Loucy (cell line): ENCODE data around the gene PWP2.
"Not testable (repeated sequence)": the region's sequence is repeated elsewhere in the genome, so short reads cannot be mapped to it uniquely, and the experiment has no call there.

ENCODE experiments used
- H2AFZ ChIP-seq: fragments of 200-600 bp; sonication (generic); 2 replicates; pipeline ENCODE4 v1.6.0; 2016; ENCODE audit warnings: antibody characterized with exemption, mild to moderate bottlenecking, low read length, moderate library complexity
- H3F3A ChIP-seq: fragments of 200-600 bp; 2 replicates; pipeline ENCODE4 v1.6.0; 2016; ENCODE audit warnings: antibody characterized with exemption, low read depth, mild to moderate bottlenecking
- H3K27me3 ChIP-seq: fragments of 200-600 bp; sonication (generic); 2 replicates; pipeline ENCODE4 v1.6.1; 2014; ENCODE audit warnings: low read length, mild to moderate bottlenecking; ENCODE audit not compliant: insufficient read depth, poor library complexity, severe bottlenecking
- H3K36me3 ChIP-seq: fragments of 200-600 bp; sonication (generic); 2 replicates; pipeline ENCODE4 v1.6.1; 2016; ENCODE audit warnings: low read length; ENCODE audit not compliant: insufficient read depth
- H3K4me1 ChIP-seq: fragments of 200-600 bp; sonication (generic); 2 replicates; pipeline ENCODE4 v1.5.1; 2014; ENCODE audit warnings: low read length, mild to moderate bottlenecking; ENCODE audit not compliant: insufficient read depth, poor library complexity, severe bottlenecking
- H3K4me2 ChIP-seq: fragments of 200-600 bp; sonication (generic); 2 replicates; pipeline ENCODE4 v1.6.0; 2014; ENCODE audit warnings: antibody characterized with exemption, low read length, low read depth, mild to moderate bottlenecking; ENCODE audit not compliant: poor library complexity, severe bottlenecking
- H3K4me3 ChIP-seq: fragments of 200-600 bp; sonication (generic); 2 replicates; pipeline ENCODE4 v1.5.1; 2014; ENCODE audit warnings: low read length, mild to moderate bottlenecking, mixed read lengths; ENCODE audit not compliant: poor library complexity, severe bottlenecking
- H3K79me2 ChIP-seq: fragments of 200-600 bp; sonication (generic); 2 replicates; pipeline ENCODE4 v1.6.1; 2014; ENCODE audit warnings: low read length; ENCODE audit not compliant: insufficient read depth
- H3K9ac ChIP-seq: fragments of 200-600 bp; sonication (generic); 2 replicates; pipeline ENCODE4 v1.6.0; 2014; ENCODE audit warnings: mild to moderate bottlenecking, low read depth, low read length, moderate library complexity; ENCODE audit not compliant: poor library complexity, severe bottlenecking
- H3K9me2 ChIP-seq: fragments of 200-600 bp; sonication (generic); replicated peaks from 2 replicates; pipeline ENCODE4 v1.6.1; 2016; ENCODE audit warnings: low read depth, low read length, mixed read lengths
- H3K9me3 ChIP-seq: fragments of 200-600 bp; sonication (generic); 2 replicates; pipeline ENCODE4 v1.6.1; 2014; ENCODE audit warnings: mild to moderate bottlenecking, antibody characterized with exemption, low read length, low read depth; ENCODE audit not compliant: insufficient read depth
- H4K20me1 ChIP-seq: fragments of 200-600 bp; sonication (generic); 2 replicates; pipeline ENCODE4 v1.6.0; 2014; ENCODE audit warnings: antibody characterized with exemption, low read length, mild to moderate bottlenecking; ENCODE audit not compliant: insufficient read depth, poor library complexity, severe bottlenecking

The PWP2 gene

DNA sequence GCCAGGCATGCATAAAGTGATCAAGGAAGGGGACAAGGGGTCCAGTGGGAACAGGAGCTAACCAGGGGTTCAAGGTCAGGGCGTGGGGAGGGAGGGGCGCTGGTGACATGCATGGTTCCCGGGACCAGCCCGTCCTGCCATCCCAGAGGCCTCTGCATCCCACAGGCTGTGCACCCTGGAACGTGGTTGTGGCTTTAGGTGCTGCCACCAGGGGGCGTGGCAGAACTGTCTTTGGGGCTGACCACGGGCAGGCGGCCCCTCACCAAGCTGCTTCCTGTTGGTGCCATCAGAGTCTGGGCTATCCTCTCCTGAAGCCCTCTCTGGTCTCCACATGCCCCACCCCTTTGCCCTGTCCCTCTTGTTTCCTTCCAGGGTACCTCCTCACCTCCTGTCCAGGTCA lies 39.9 kb downstream of the PWP2 start:
- H3K4me2 ChIP-seq, H3K9ac ChIP-seq, H3K4me3 ChIP-seq, H3K9me3 ChIP-seq, H3K79me2 ChIP-seq, H3K4me1 ChIP-seq, H3K9me2 ChIP-seq, H3K27me3 ChIP-seq, H3K36me3 ChIP-seq, H4K20me1 ChIP-seq, H3F3A ChIP-seq, H2AFZ ChIP-seq: not testable (repeated sequence)

DNA sequence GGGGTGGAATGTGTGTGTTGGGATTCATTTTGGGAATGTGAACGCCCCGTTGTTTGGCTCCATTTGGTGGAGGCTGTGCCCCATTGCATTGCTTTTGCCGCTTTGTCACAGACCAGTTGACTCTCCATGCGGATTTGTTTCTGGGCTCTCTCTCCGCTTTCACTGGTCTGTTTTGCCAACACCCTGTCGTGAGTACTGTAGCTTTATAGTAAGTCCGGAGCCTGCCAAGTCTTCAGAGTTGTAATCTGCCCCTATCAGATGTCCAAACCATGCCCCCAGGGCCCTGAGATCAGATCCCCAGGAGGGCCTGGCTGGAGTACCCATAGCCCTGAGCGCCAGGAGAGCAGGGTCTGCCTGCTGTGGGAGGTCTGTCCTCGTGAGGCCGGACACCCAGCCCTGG lies 43.1 kb downstream of the PWP2 start:
- H2AFZ ChIP-seq, H3K27me3 ChIP-seq, H3K36me3 ChIP-seq, H3K4me2 ChIP-seq, H4K20me1 ChIP-seq, H3K4me3 ChIP-seq, H3K9me3 ChIP-seq, H3K4me1 ChIP-seq, H3K79me2 ChIP-seq, H3K9me2 ChIP-seq, H3K9ac ChIP-seq, H3F3A ChIP-seq: not testable (repeated sequence)

DNA sequence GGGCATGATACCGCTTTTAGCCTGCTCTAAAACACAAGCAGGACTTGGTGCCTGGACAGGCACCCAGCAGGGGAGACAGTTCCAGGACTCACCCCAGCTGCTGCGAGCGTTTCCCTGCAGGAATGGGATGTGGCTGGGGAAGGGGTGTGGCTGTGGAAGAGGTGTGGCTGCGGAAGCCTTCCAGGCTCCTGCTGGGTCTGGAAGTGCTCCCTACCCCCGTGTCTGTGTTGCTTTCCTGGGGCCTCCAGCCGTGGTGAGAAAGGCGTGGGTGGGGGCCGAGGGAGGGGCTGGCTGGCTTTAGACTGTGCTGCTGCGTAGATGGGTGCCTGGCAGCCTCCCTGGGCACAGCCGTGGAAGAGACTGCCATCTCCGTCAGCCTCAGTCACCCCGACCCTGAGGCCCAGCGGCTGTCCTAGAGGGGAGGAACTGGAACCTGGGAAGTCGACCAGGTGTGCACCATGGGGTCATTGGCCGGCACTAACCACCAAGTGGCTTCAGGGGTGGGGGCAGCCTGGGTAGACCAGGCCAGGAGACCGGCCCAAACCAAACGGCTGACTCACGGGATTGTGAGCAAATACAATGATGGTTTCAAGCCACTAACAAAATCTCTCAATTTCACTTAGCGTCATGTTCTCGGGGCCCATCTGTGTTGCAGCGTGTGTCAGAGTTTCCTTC lies 46.2 kb downstream of the PWP2 start:
- not testable (repeated sequence) for H4K20me1 ChIP-seq, H3K4me1 ChIP-seq, H3K9me3 ChIP-seq, H3K79me2 ChIP-seq, H3K4me3 ChIP-seq, H3F3A ChIP-seq, H3K36me3 ChIP-seq, H3K9ac ChIP-seq, H3K9me2 ChIP-seq, H3K27me3 ChIP-seq, H3K4me2 ChIP-seq, H2AFZ ChIP-seq

DNA sequence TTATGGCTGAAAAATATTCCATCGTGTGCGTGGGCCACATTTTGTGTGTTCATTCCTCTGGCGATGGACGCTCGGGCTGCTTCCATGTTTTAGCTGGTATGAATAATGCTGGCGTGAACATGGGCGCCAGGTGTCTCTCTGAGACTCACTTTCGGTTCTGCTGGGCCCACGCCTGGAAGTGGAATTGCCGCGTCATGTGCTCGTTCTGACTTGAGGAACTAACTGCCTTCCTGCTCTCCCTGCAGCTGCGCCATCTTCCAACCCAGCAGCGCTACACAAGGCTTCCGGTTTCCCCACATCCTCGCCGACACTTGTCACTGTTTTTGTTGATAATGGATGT lies 46.7 kb downstream of the PWP2 start:
- not testable (repeated sequence) for H3K4me1 ChIP-seq, H4K20me1 ChIP-seq

DNA sequence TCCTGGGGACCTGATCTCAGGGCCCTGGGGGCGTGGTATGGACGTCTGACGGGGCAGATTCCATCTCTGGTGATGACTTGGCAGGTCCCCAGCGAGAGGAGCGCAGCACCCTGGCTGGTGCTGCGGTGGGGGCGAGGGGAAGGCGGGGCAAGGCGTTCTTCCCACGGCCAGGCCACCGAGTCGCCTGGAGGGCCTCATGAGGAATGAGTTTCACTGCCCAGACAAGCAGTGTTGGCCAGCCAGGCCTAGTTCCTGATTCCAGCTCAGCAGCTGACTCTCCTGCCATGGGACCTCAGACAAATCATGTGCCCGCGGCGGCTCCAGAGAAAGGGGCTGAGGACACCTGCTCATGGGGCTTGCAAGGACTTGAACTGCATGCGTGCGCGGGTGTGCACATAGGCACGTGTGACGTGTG lies 47.6 kb downstream of the PWP2 start:
- H2AFZ ChIP-seq, H3K4me2 ChIP-seq, H3K9ac ChIP-seq, H3K36me3 ChIP-seq, H3K9me3 ChIP-seq, H4K20me1 ChIP-seq, H3K79me2 ChIP-seq, H3K4me1 ChIP-seq, H3K4me3 ChIP-seq, H3K27me3 ChIP-seq, H3K9me2 ChIP-seq, H3F3A ChIP-seq: not testable (repeated sequence)

More for the DNA sequence above, 46.7 kb downstream of the PWP2 start:
- H3K36me3 ChIP-seq, H3K9me2 ChIP-seq, H3K79me2 ChIP-seq, H2AFZ ChIP-seq, H3F3A ChIP-seq, H3K9ac ChIP-seq, H3K4me2 ChIP-seq, H3K4me3 ChIP-seq, H3K9me3 ChIP-seq, H3K27me3 ChIP-seq: not testable (repeated sequence)

DNA sequence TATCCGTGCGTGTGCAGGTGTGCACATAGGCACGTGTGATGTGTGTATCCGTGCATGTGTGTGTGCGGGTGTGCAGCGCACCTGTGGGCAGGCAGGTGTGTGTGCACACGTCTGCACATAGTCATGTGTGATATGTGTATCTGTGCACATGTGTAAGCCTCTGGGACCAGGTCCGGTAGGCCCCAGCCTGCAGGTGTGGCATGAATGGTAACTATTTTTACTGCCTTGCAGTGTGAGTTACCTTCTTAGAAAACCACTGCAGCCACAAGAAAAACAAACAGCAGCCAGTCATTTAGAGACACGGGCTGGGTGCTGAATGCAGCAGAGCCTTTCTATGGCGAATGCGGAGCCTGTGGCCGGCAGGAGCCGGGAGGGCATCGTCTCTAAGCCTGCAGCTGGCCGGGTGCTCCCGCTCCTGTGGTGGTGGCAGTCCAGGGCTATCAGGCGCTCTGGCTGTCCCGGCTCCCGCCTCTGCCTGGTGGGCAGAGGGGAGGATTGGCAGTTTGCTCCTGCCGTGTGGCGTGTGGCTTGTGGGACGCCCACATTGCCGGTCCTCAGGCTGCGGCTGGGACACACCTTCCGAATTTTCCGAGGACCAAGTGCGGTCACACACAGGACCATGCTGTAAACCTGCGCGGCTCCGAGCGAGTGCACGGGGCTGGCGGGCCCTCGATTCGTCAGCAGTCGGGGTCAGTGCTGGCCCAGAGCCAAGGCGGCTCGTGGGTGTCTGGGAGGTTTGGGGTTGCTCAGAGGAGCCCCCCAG lies 48.2 kb downstream of the PWP2 start:
- H3K9me2 ChIP-seq, H3K9me3 ChIP-seq, H4K20me1 ChIP-seq, H3K4me2 ChIP-seq, H3K36me3 ChIP-seq, H3K4me1 ChIP-seq, H2AFZ ChIP-seq, H3K79me2 ChIP-seq, H3K9ac ChIP-seq, H3K4me3 ChIP-seq, H3K27me3 ChIP-seq, H3F3A ChIP-seq: not testable (repeated sequence)

DNA sequence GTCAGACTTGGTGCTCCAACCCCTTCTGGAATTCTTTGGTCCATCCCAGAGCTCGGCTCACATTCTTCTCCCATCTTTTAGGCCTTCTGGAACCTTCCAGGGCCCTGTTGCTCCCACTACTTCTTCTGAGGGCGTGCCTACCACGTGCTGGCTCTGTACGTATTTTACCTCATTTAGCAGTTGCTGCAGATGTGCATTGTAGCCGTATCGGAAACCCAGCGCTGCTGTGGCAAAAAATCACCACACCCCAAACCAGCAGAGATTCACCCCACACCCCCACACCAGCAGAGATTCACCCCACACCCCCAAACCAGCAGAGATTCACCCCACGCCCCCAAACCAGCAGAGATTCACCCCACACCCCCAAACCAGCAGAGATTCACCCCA lies 48.8 kb downstream of the PWP2 start:
- H3K4me3 ChIP-seq, H3K9me3 ChIP-seq, H3K79me2 ChIP-seq, H3K4me2 ChIP-seq, H3K27me3 ChIP-seq, H3K36me3 ChIP-seq, H3K4me1 ChIP-seq, H3F3A ChIP-seq, H4K20me1 ChIP-seq, H2AFZ ChIP-seq, H3K9me2 ChIP-seq, H3K9ac ChIP-seq: not testable (repeated sequence)
